Pons (tissue), 1 donor: ENCODE data around the gene AGAP3.
A peak's percentile ranks its signal among the peaks of the same experiment; 100 is the strongest.
"Not testable (repeated sequence)": the region's sequence is repeated elsewhere in the genome, so short reads cannot be mapped to it uniquely, and the experiment has no call there.

ENCODE experiments used
- DNase-seq: peaks from one replicate; pipeline ENCODE4 v3.0.0-alpha.2; 2016; ENCODE audit warnings: low spot score

Gene AGAP3

GRCh38 chr7:151085691-151086620 is at the start of gene AGAP3:
TSS of gene AGAP3 (plus strand) at chr7:151086475. CDS start at chr7:151086742, 267 bp downstream.
- peak; percentile 78 for DNase-seq

GRCh38 chr7:151038951-151039849 is 47.1 kb upstream of the AGAP3 start:
- no peak for DNase-seq

- no peak for DNase-seq
Observed at GRCh38 chr7:151039850-151040548, 46.3 kb upstream of the AGAP3 start.

- DNase-seq = no peak
Observed at GRCh38 chr7:151040616-151041375, 45.5 kb upstream of the AGAP3 start.

GRCh38 chr7:151043449-151043848 is 42.8 kb upstream of the AGAP3 start:
- not testable (repeated sequence) for DNase-seq

- DNase-seq = no peak
Observed at GRCh38 chr7:151043959-151044358, 42.3 kb upstream of the AGAP3 start.

- no peak for DNase-seq
Observed at GRCh38 chr7:151045262-151045661, 41.0 kb upstream of the AGAP3 start.

GRCh38 chr7:151045967-151046366 is 40.3 kb upstream of the AGAP3 start:
- DNase-seq = no peak

GRCh38 chr7:151046603-151047573 is 39.4 kb upstream of the AGAP3 start:
- no peak for DNase-seq

- no peak for DNase-seq
Observed at GRCh38 chr7:151047976-151048815, 38.1 kb upstream of the AGAP3 start, which contains the start of gene ASIC3. TSS of gene ASIC3 (plus strand) at chr7:151048531. CDS start at chr7:151048886, 355 bp downstream.

- DNase-seq = no peak
Observed at GRCh38 chr7:151048911-151049463, 37.3 kb upstream of the AGAP3 start.

GRCh38 chr7:151051108-151051507 is 35.2 kb upstream of the AGAP3 start:
- no peak for DNase-seq

GRCh38 chr7:151053096-151053495 is 33.2 kb upstream of the AGAP3 start:
- no peak for DNase-seq

GRCh38 chr7:151053751-151054150 is 32.5 kb upstream of the AGAP3 start:
- DNase-seq = no peak

- DNase-seq = no peak
Observed at GRCh38 chr7:151056283-151056665, 30.0 kb upstream of the AGAP3 start.

- no peak for DNase-seq
Observed at GRCh38 chr7:151056666-151057505, 29.4 kb upstream of the AGAP3 start.

- DNase-seq = no peak
Observed at GRCh38 chr7:151057506-151057988, 28.7 kb upstream of the AGAP3 start, which contains the start of gene CDK5. TSS of gene CDK5 (minus strand) at chr7:151057897. CDS start at chr7:151057848, 49 bp downstream.
